GM21360 (cell line): ENCODE results near the gene ENO2.

Source experiments
- ATAC-seq: cut with Tn5 transposase; IDR thresholded peaks from one replicate; pipeline ENCODE4 v1.9.1; 2021; ENCODE audit warnings: mild to moderate bottlenecking, moderate library complexity; ENCODE audit not compliant: unreplicated experiment

ENO2 gene

GRCh38 chr12:6946920-6947374 is 32.6 kb downstream of the ENO2 start:
- ATAC-seq = no peak

- no peak for ATAC-seq
These were observed 33.2 kb downstream of the ENO2 start for GRCh38 chr12:6947615-6948014.

- ATAC-seq = no peak
These were observed 34.7 kb downstream of the ENO2 start for GRCh38 chr12:6948873-6949594.

- ATAC-seq = no peak
These were observed 36.0 kb downstream of the ENO2 start for GRCh38 chr12:6950401-6950801.

GRCh38 chr12:6950811-6951540 is 36.6 kb downstream of the ENO2 start, which contains the start of gene PTPN6:
Gene PTPN6, plus strand, starts transcription at chr12:6951356. Its CDS starts 157 bp downstream, at chr12:6951513.
- no peak for ATAC-seq

GRCh38 chr12:6951551-6952120 is 37.3 kb downstream of the ENO2 start:
- no peak for ATAC-seq

- no peak for ATAC-seq
These were observed 37.9 kb downstream of the ENO2 start for GRCh38 chr12:6952121-6952862.

GRCh38 chr12:6952863-6953441 is 38.6 kb downstream of the ENO2 start:
- no peak for ATAC-seq

- ATAC-seq = peak; percentile 33
These were observed 39.3 kb downstream of the ENO2 start for GRCh38 chr12:6953442-6954315.

- no peak for ATAC-seq
These were observed 40.1 kb downstream of the ENO2 start for GRCh38 chr12:6954316-6955107.

- no peak for ATAC-seq
These were observed 41.0 kb downstream of the ENO2 start for GRCh38 chr12:6955108-6956020.

- no peak for ATAC-seq
These were observed 41.8 kb downstream of the ENO2 start for GRCh38 chr12:6956021-6956727.

GRCh38 chr12:6957151-6957701 is 42.8 kb downstream of the ENO2 start:
- no peak for ATAC-seq

- no peak for ATAC-seq
These were observed 43.6 kb downstream of the ENO2 start for GRCh38 chr12:6957741-6958608.

- ATAC-seq = no peak
These were observed 44.3 kb downstream of the ENO2 start for GRCh38 chr12:6958609-6959057.
